Activated CD8-positive, alpha-beta memory T cell treated with anti-CD3 and anti-CD28 coated beads for 36 hours (primary cell): ENCODE results near the gene CNST. TPM values are rescaled to one million over a fixed set of nuclear protein-coding genes. Genes with fewer than 3 reads are reported as not detected.

Experiments
- total RNA-seq, 2 experiments: library from RNA; stranded (reverse); gene quantifications; one replicate each; pipeline ENCODE4 v1.2.3, GENCODE V29; 2021

Gene CNST
- total RNA-seq, 2 experiments from 2014 or later, result 26.5 to 26.6 TPM

Other genes with a start within 250 kb of the CNST start
- 10 to 100 TPM; 17.6 to 20.5 TPM for gene SMYD3, start 59.2 kb upstream of the CNST start, total RNA-seq
- 10 to 100 TPM; 32.3 to 32.6 TPM for gene TFB2M, start 195 bp upstream of the CNST start, total RNA-seq
- gene SCCPDH, start 158.0 kb downstream of the CNST start, total RNA-seq, result 10 to 100 TPM; 42.1 to 44.1 TPM